Kasumi-1 (cell line): ENCODE results near the gene ETFB.

Experiments
- DNase-seq, 2 experiments: peaks; one replicate each; lab custom pipeline; 2025; lab: John Stamatoyannopoulos, UW

The ETFB gene

GRCh38 chr19:51372649-51373504 lies 6.7 kb upstream of the ETFB start, which contains the start of gene NKG7:
TSS of gene NKG7 (minus strand) at chr19:51372654. CDS start at chr19:51372535, 119 bp downstream.
- peak; percentile 80 to 86 for DNase-seq

- no peak for DNase-seq
Measured at GRCh38 chr19:51372021-51372648, 5.9 kb upstream of the ETFB start.

- DNase-seq = no peak
Measured at GRCh38 chr19:51371186-51371690, 5.0 kb upstream of the ETFB start.

GRCh38 chr19:51370230-51370629 lies 4.0 kb upstream of the ETFB start:
- DNase-seq = no peak

- peak in 1 of 2 experiments; percentile 15 for DNase-seq
Measured at GRCh38 chr19:51368366-51369282, 2.4 kb upstream of the ETFB start, which contains the start of gene CLDND2. TSS of gene CLDND2 (minus strand) at chr19:51369003. CDS start at chr19:51368577, 426 bp downstream.

GRCh38 chr19:51367565-51368365 lies 1.6 kb upstream of the ETFB start:
- peak; percentile 97 for DNase-seq

- DNase-seq = no peak
Measured at GRCh38 chr19:51367255-51367564, 1.0 kb upstream of the ETFB start.

- peak; percentile 98 to 99 for DNase-seq
Measured at GRCh38 chr19:51366389-51367254, 434 bp upstream of the ETFB start.

- DNase-seq = peak; percentile 45 to 58
Measured at GRCh38 chr19:51365211-51365964, 800 bp downstream of the ETFB start.

- no peak for DNase-seq
Measured at GRCh38 chr19:51364200-51365106, 1.7 kb downstream of the ETFB start.

- DNase-seq = no peak
Measured at GRCh38 chr19:51361239-51361638, 4.9 kb downstream of the ETFB start.

- DNase-seq = no peak
Measured at GRCh38 chr19:51359294-51359693, 6.9 kb downstream of the ETFB start.

GRCh38 chr19:51357952-51358351 lies 8.2 kb downstream of the ETFB start:
- DNase-seq = no peak

- DNase-seq = no peak
Measured at GRCh38 chr19:51356159-51356801, 9.9 kb downstream of the ETFB start.

GRCh38 chr19:51354742-51355148 lies 11.4 kb downstream of the ETFB start:
- DNase-seq = no peak

GRCh38 chr19:51354103-51354741 lies 12.0 kb downstream of the ETFB start:
- DNase-seq = no peak

- DNase-seq = no peak
Measured at GRCh38 chr19:51352783-51353360, 13.3 kb downstream of the ETFB start.
